HCT116 (cell line): ENCODE data around the gene PLEKHA5. TPM values are rescaled to one million over a fixed set of nuclear protein-coding genes. Genes with fewer than 3 reads are reported as not detected.

ENCODE experiments used
- ATAC-seq: fragments of 200-7000 bp; cut with Tn5 transposase; 2 replicates; pipeline ENCODE4 v1.9.1; 2020; ENCODE audit warnings: mild to moderate bottlenecking, moderate library complexity
- BruUV-seq: library from RNA; stranded (reverse); fragments of 400-500 nt; replicated peaks from 2 replicates; lab custom pipeline; 2021; lab: Mats Ljungman, UMichigan
- CTCF ChIA-PET: fragments of 300-600 bp; sonication (Branson Sonifier 250); formaldehyde crosslinking; loops from one replicate; lab custom pipeline; 2021; ENCODE audit warnings: antibody characterized with exemption; lab: Charles Lee
- POLR2A ChIA-PET: fragments of 300-600, 350-600 bp; sonication (Branson Sonifier 250); formaldehyde crosslinking; loops from one replicate; lab custom pipeline; 2021; ENCODE audit warnings: antibody characterized with exemption; lab: Charles Lee
- RAD21 ChIA-PET, 2 experiments: fragments of 300-600 bp; sonication (Branson Sonifier 250); formaldehyde crosslinking; loops; one replicate each; lab custom pipeline; 2023; ENCODE audit warnings: low total read pairs in 2 of 2; ENCODE audit not compliant: uncharacterized antibody in 2 of 2, unreplicated experiment in 2 of 2, low non-redundant PET in 1 of 2; lab: Charles Lee
- DNase-seq: peaks from one replicate; pipeline ENCODE4 v3.0.0-alpha.2; 2010; ENCODE audit warnings: low read depth, low spot score
- H2AFZ ChIP-seq: fragments of 200-600 bp; shearing (Covaris generic), sonication (generic); 2 replicates; pipeline ENCODE4 v1.6.1; 2017; ENCODE audit warnings: low read depth, mixed run types, mixed read lengths, antibody characterized with exemption, low read length; ENCODE audit not compliant: poor library complexity, severe bottlenecking
- H3K27ac ChIP-seq: 2 replicates; pipeline ENCODE4 v1.5.1; 2012; ENCODE audit warnings: low read depth, low read length
- H3K27me3 ChIP-seq: fragments of 200-600 bp; sonication (generic); 2 replicates; pipeline ENCODE4 v1.6.1; 2016; ENCODE audit warnings: mixed run types, low read length, mixed read lengths; ENCODE audit not compliant: insufficient read depth
- H3K36me3 ChIP-seq, 2 experiments: fragments of 200-500 bp in 1 of 2; fragments of 200-600 bp in 1 of 2; sonication (Bioruptor generic) in 1 of 2; sonication (generic) in 1 of 2; 2 replicates each; pipeline versions ENCODE4 v1.5.1 to v1.6.1; 2014 to 2016; ENCODE audit warnings: low read length in 2 of 2, inconsistent platforms in 1 of 2, mixed read lengths in 1 of 2, mixed run types in 1 of 2; ENCODE audit not compliant: insufficient read depth in 2 of 2, control insufficient read depth in 1 of 2
- H3K4me1 ChIP-seq, 2 experiments: fragments of 200-600 bp in 1 of 2; sonication (generic) in 1 of 2; 2 replicates each; pipeline versions ENCODE4 v1.5.1 to v1.6.1; 2012 to 2017; ENCODE audit warnings: low read length in 2 of 2, inconsistent platforms in 1 of 2, mild to moderate bottlenecking in 1 of 2, mixed read lengths in 1 of 2, mixed run types in 1 of 2, moderate library complexity in 1 of 2; ENCODE audit not compliant: insufficient read depth in 2 of 2, control insufficient read depth in 1 of 2
- H3K4me2 ChIP-seq: fragments of 200-600 bp; sonication (generic); 2 replicates; pipeline ENCODE4 v1.6.1; 2017; ENCODE audit warnings: mixed run types, low read length, mixed read lengths
- H3K4me3 ChIP-seq, 2 experiments: fragments of 200-600 bp in 1 of 2; sonication (generic) in 1 of 2; replicated peaks in 1 of 2; 2 replicates each; pipeline ENCODE4 v1.5.1; 2011 to 2016; ENCODE audit warnings: low read length in 2 of 2, control low read depth in 1 of 2, low read depth in 1 of 2, mild to moderate bottlenecking in 1 of 2, mixed read lengths in 1 of 2, mixed run types in 1 of 2
- H3K79me2 ChIP-seq: fragments of 200-600 bp; sonication (generic); 2 replicates; pipeline ENCODE4 v1.6.1; 2017; ENCODE audit warnings: mild to moderate bottlenecking, mixed run types, low read length, moderate library complexity, mixed read lengths; ENCODE audit not compliant: insufficient read depth
- H3K9ac ChIP-seq: fragments of 200-600 bp; sonication (generic); 2 replicates; pipeline ENCODE4 v1.6.1; 2016; ENCODE audit warnings: low read length, mixed read lengths
- H3K9me2 ChIP-seq: fragments of 200-600 bp; sonication (generic), shearing (Covaris generic); 2 replicates; pipeline ENCODE4 v1.6.1; 2017; ENCODE audit warnings: mixed run types, mild to moderate bottlenecking, moderate library complexity; ENCODE audit not compliant: insufficient read depth
- H3K9me3 ChIP-seq, 2 experiments: fragments of 200-500 bp in 1 of 2; fragments of 200-600 bp in 1 of 2; sonication (Bioruptor generic) in 1 of 2; sonication (generic) in 1 of 2; 2 replicates each; pipeline ENCODE4 v1.6.1; 2014 to 2017; ENCODE audit warnings: low read length in 2 of 2, mixed read lengths in 2 of 2, inconsistent platforms in 1 of 2, low read depth in 1 of 2, mild to moderate bottlenecking in 1 of 2, mixed run types in 1 of 2, moderate library complexity in 1 of 2; ENCODE audit not compliant: control insufficient read depth in 1 of 2, insufficient read depth in 1 of 2
- H4K20me1 ChIP-seq: fragments of 200-600 bp; sonication (generic), shearing (Covaris generic); 2 replicates; pipeline ENCODE4 v1.6.1; 2017; ENCODE audit warnings: mixed run types, mild to moderate bottlenecking, moderate library complexity; ENCODE audit not compliant: insufficient read depth
- CBX3 ChIP-seq: IDR thresholded peaks from 2 replicates; pipeline ENCODE4 v1.6.1; 2012; ENCODE audit warnings: low read depth
- CEBPB ChIP-seq: IDR thresholded peaks from 2 replicates; pipeline ENCODE4 v1.6.1; 2012; ENCODE audit warnings: low read depth
- EGR1 ChIP-seq: IDR thresholded peaks from 2 replicates; pipeline ENCODE4 v1.6.1; 2012; ENCODE audit warnings: low read depth
- EZH2phosphoT487 ChIP-seq: fragments of 200-600 bp; IDR thresholded peaks from 2 replicates; pipeline ENCODE4 v1.6.1; 2018; ENCODE audit warnings: antibody characterized with exemption, borderline replicate concordance
- FOSL1 ChIP-seq: IDR thresholded peaks from 2 replicates; pipeline ENCODE4 v1.6.1; 2012; ENCODE audit warnings: low read depth
- JUND ChIP-seq: IDR thresholded peaks from 2 replicates; pipeline ENCODE4 v1.6.1; 2012
- POLR2AphosphoS5 ChIP-seq: IDR thresholded peaks from 2 replicates; pipeline ENCODE4 v1.6.1; 2011; ENCODE audit warnings: mild to moderate bottlenecking, low read depth, low read length, moderate library complexity
- RAD21 ChIP-seq: IDR thresholded peaks from 2 replicates; pipeline ENCODE4 v1.6.1; 2012; ENCODE audit warnings: low read depth, mild to moderate bottlenecking
- SIN3A ChIP-seq: IDR thresholded peaks from 2 replicates; pipeline ENCODE4 v1.6.1; 2012; ENCODE audit warnings: low read depth
- SP1 ChIP-seq: IDR thresholded peaks from 2 replicates; pipeline ENCODE4 v1.6.1; 2012; ENCODE audit warnings: low read depth
- SRF ChIP-seq: IDR thresholded peaks from 2 replicates; pipeline ENCODE4 v1.6.1; 2012; ENCODE audit warnings: low read depth
- TCF7L2 ChIP-seq: IDR thresholded peaks from 2 replicates; pipeline ENCODE4 v1.7.0; 2011; ENCODE audit warnings: borderline replicate concordance, inconsistent platforms; ENCODE audit not compliant: insufficient read depth, insufficient read length; ENCODE audit errors: extremely low read depth
- ZFX ChIP-seq: fragments of 450-650 bp; IDR thresholded peaks from 2 replicates; pipeline ENCODE4 v1.6.1; 2017
- ZNF274 ChIP-seq: fragments of 200-500 bp; sonication (Bioruptor generic); IDR thresholded peaks from 2 replicates; pipeline ENCODE4 v1.6.1; 2014; ENCODE audit warnings: mild to moderate bottlenecking, low read depth, low read length, inconsistent platforms
- intact Hi-C: fragments of 100-400 bp; cut with micrococcal nuclease; formaldehyde crosslinking; loops from 2 replicates; pipeline ENCODE4 v1.10.0; 2022
- total RNA-seq: library from RNA; stranded (reverse); gene quantifications from one replicate; pipeline ENCODE4 v1.2.1, GENCODE V29; 2021; ENCODE audit not compliant: unreplicated experiment
- TF ChIP-seq, protein P1 (sequence below), 3 experiments: fragments of 200-600 bp in 1 of 3; sonication (generic) in 1 of 3; IDR thresholded peaks in 2 of 3; conservative IDR thresholded peaks in 1 of 3; 2 replicates each; pipeline ENCODE4 v1.5.1; 2012 to 2017; ENCODE audit warnings: low read depth in 2 of 3, low read length in 2 of 3, antibody characterized with exemption in 1 of 3, borderline replicate concordance in 1 of 3, control low read depth in 1 of 3, mild to moderate bottlenecking in 1 of 3, mixed read lengths in 1 of 3, mixed run types in 1 of 3, moderate library complexity in 1 of 3; ENCODE audit not compliant: insufficient read depth in 1 of 3
- TF ChIP-seq, protein P2 (sequence below): IDR thresholded peaks from 2 replicates; pipeline ENCODE4 v1.6.1; 2012
- TF ChIP-seq, protein P3 (sequence below): IDR thresholded peaks from 2 replicates; pipeline ENCODE4 v1.6.1; 2011; ENCODE audit warnings: mild to moderate bottlenecking, low read length, moderate library complexity; ENCODE audit not compliant: insufficient replicate concordance; ENCODE audit errors: extremely low read depth

PLEKHA5 gene
- total RNA-seq, 1 experiment from 2014 or later, result 18.9 TPM

DNA sequence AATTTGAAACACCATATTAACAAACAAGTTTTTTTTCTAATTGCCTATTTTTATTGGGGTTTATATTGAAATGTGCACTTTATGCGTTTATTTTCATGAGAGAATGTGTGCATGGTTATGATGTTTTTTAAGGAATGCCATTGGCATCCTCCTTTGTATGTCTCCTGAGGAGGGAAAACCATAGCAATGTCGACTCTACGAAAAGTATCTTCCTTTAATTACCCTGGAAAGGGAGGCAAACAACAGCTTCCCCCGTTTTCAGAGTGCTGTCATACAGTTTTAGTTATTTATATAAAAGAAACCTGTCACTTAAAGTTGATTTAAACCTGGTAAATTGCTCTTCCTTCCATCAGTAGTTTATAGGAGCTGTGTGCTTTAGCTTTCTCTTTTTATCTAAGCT lies 117.4 kb downstream of the PLEKHA5 start:
- BruUV-seq, result no TSS peak
- TF ChIP-seq EGR1 (no peak), TCF7L2 (no peak), SRF (no peak), ZNF274 (no peak), RAD21 (no peak), CEBPB (no peak), JUND (no peak), POLR2AphosphoS5 (no peak)
- ATAC-seq, result no peak
- H3K36me3 ChIP-seq, result no peaks in the 10 kb centered on the region
- no peak overlapping the region for H3K4me3 ChIP-seq
- H2AFZ ChIP-seq, result no peak overlapping the region
- ChIA-PET RAD21 (no interaction called here), POLR2A (no interaction called here), CTCF (no interaction called here)
- H3K9me3 ChIP-seq, result no peaks in the 10 kb centered on the region
- H3K4me2 ChIP-seq, result no peak overlapping the region
- intact Hi-C loops, result no loop called here
- DNase-seq, result no peak
- H3K4me1 ChIP-seq, result no peaks in the 10 kb centered on the region
- H3K27ac ChIP-seq, result no peak overlapping the region
- peaks cover 3% of the 10 kb centered on the region; the same call in 1 of the 2 replicates for H3K79me2 ChIP-seq
- H3K27me3 ChIP-seq, result no peaks in the 10 kb centered on the region
- H4K20me1 ChIP-seq, result no peaks in the 10 kb centered on the region
- no peaks in the 10 kb centered on the region for H3K9me2 ChIP-seq
- H3K9ac ChIP-seq, result no peak overlapping the region

DNA sequence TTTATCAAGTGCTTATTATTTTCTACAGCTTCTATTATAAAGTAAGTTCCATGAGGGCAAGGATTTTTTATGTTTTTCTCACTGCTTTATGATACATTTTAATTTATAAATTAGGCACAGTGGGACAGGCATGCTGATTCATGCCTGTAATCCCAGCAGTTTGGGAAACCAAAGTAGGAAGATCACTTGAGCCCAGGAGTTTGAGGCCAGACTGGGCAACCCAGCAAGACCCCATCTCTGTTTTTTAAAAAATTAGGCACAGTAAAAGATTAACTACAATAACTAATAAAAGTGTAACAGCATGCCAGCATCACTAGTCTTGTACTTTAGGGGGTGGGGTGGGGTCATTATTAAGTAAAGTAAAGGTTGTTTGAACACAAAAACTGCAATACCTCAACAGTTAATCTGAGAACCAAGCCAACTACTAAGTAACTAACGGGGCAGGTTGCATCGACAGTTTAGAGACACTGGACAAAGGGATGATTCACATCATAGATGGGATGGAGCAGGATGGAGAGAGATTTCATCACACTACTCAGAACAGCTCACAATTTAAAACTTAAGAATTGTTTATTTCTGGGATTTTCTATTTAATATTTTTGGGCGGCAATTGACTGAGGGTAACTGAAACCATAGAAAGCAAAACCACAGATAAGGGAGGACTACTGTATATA lies 119.5 kb downstream of the PLEKHA5 start:
- RAD21 ChIA-PET, result no interaction called here
- Histone ChIP-seq H3K27me3 (no peaks in the 10 kb centered on the region), H3K27ac (no peak overlapping the region), H3K4me1 (no peaks in the 10 kb centered on the region), H3K36me3 (no peaks in the 10 kb centered on the region), H3K9me3 (no peaks in the 10 kb centered on the region), H4K20me1 (no peaks in the 10 kb centered on the region), H3K79me2 (no peaks in the 10 kb centered on the region), H3K9me2 (no peaks in the 10 kb centered on the region), H3K4me3 (no peak overlapping the region), H3K4me2 (no peak overlapping the region), H2AFZ (no peak overlapping the region), H3K9ac (no peak overlapping the region)
- POLR2A ChIA-PET, result no interaction called here
- CTCF ChIA-PET, result no interaction called here
- ATAC-seq (no peak), DNase-seq (no peak)
- no TSS peak for BruUV-seq
- intact Hi-C loops, result no loop called here
- TF ChIP-seq, protein P1, sequence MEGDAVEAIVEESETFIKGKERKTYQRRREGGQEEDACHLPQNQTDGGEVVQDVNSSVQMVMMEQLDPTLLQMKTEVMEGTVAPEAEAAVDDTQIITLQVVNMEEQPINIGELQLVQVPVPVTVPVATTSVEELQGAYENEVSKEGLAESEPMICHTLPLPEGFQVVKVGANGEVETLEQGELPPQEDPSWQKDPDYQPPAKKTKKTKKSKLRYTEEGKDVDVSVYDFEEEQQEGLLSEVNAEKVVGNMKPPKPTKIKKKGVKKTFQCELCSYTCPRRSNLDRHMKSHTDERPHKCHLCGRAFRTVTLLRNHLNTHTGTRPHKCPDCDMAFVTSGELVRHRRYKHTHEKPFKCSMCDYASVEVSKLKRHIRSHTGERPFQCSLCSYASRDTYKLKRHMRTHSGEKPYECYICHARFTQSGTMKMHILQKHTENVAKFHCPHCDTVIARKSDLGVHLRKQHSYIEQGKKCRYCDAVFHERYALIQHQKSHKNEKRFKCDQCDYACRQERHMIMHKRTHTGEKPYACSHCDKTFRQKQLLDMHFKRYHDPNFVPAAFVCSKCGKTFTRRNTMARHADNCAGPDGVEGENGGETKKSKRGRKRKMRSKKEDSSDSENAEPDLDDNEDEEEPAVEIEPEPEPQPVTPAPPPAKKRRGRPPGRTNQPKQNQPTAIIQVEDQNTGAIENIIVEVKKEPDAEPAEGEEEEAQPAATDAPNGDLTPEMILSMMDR (IDR thresholded peaks at IDR 0.05 in 2 of 3, conservative IDR thresholded peaks at IDR 0.05 in 1 of 3; ENCODE audit: borderline replicate concordance in 1 of 3, insufficient read depth in 1 of 3, low read depth in 2 of 3, low read length in 2 of 3), result no peak
- TF ChIP-seq JUND, result no peak
- TF ChIP-seq, protein P2, sequence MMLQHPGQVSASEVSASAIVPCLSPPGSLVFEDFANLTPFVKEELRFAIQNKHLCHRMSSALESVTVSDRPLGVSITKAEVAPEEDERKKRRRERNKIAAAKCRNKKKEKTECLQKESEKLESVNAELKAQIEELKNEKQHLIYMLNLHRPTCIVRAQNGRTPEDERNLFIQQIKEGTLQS, result no peak
- TF ChIP-seq SIN3A, result no peak
- TF ChIP-seq EZH2phosphoT487, result no peak
- no peak for TF ChIP-seq RAD21
- no peak for TF ChIP-seq ZFX
- TF ChIP-seq FOSL1, result no peak
- no peak for TF ChIP-seq SRF
- no peak for TF ChIP-seq SP1
- TF ChIP-seq TCF7L2, result no peak
- TF ChIP-seq ZNF274, result no peak
- no peak for TF ChIP-seq CEBPB
- TF ChIP-seq, protein P3, sequence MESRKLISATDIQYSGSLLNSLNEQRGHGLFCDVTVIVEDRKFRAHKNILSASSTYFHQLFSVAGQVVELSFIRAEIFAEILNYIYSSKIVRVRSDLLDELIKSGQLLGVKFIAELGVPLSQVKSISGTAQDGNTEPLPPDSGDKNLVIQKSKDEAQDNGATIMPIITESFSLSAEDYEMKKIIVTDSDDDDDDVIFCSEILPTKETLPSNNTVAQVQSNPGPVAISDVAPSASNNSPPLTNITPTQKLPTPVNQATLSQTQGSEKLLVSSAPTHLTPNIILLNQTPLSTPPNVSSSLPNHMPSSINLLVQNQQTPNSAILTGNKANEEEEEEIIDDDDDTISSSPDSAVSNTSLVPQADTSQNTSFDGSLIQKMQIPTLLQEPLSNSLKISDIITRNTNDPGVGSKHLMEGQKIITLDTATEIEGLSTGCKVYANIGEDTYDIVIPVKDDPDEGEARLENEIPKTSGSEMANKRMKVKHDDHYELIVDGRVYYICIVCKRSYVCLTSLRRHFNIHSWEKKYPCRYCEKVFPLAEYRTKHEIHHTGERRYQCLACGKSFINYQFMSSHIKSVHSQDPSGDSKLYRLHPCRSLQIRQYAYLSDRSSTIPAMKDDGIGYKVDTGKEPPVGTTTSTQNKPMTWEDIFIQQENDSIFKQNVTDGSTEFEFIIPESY, result no peak
- TF ChIP-seq CBX3, result no peak
